ENCODE measurements around the gene ZNF593.

DNA sequence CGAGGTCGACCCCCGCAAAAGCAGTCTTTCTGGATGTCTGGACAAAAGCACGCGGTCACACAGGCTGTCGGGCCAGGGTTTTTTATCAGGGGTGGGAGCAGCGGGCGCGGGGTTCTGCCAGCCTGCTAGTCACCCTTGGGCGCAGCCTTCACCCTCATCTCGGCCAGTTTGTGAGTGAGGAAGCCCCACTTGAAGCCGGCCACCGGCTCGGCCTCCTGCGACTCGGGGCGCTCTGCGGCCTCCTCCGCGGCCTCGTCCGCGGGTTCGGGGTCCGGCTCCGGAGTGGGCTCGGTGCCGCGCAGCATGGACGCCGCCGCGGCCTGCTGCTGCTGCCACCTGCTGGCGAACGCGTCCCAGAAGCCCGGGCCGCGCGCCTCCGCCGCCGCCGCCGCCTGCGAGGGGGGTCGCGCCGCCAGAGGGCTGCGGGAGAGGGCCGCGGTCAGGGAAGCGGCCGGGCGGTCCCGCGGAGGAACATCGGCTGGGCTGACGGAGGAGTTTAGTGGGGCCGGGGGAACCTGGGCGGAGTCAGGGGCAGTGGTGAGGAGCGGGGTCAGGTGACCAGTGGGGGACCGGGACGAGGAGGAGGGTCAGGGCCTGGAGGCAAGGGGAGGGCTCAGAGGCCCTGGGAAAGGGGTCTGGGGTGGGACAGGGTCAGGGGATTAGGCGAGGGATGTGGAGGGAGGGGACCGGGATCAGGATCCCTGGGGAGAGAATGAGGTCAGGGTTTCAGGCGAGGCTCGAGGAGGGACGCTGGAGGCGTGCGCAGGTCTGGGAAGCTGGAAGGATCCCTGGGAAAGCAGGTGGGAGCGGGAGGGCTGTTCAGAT, 5.5 kb upstream of the ZNF593 start:
- TF ChIP-seq, protein P1, sequence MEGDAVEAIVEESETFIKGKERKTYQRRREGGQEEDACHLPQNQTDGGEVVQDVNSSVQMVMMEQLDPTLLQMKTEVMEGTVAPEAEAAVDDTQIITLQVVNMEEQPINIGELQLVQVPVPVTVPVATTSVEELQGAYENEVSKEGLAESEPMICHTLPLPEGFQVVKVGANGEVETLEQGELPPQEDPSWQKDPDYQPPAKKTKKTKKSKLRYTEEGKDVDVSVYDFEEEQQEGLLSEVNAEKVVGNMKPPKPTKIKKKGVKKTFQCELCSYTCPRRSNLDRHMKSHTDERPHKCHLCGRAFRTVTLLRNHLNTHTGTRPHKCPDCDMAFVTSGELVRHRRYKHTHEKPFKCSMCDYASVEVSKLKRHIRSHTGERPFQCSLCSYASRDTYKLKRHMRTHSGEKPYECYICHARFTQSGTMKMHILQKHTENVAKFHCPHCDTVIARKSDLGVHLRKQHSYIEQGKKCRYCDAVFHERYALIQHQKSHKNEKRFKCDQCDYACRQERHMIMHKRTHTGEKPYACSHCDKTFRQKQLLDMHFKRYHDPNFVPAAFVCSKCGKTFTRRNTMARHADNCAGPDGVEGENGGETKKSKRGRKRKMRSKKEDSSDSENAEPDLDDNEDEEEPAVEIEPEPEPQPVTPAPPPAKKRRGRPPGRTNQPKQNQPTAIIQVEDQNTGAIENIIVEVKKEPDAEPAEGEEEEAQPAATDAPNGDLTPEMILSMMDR (IDR thresholded peaks at IDR 0.05), result peak in 1 of 3 experiments; percentile 70
- no peak for TF ChIP-seq POLR2AphosphoS5 (IDR thresholded peaks at IDR 0.05; ENCODE audit: insufficient read depth in 1 of 2, low read depth in 1 of 2)

All from vagina (tissue), 2 donors.